Keratinocyte (primary cell): ENCODE results near the gene ARNT2. TPM values are rescaled to one million over a fixed set of nuclear protein-coding genes. Genes with fewer than 3 reads are reported as not detected.
A peak's percentile ranks its signal among the peaks of the same experiment; 100 is the strongest.

ENCODE experiments used
- DNase-seq: peaks from one replicate; pipeline ENCODE4 v3.0.0-alpha.2; 2011; ENCODE audit warnings: low read depth, missing footprints, low spot score
- FAIRE-seq: peaks from 2 replicates; lab custom pipeline; 2011; peaks lifted over from hg19 to GRCh38; lab: Jason Lieb, UNC
- H2AFZ ChIP-seq: 2 replicates; pipeline ENCODE4 v1.6.0; 2012; ENCODE audit warnings: low read length, control low read depth, inconsistent platforms; ENCODE audit not compliant: control insufficient read depth
- H3K27ac ChIP-seq: 2 replicates; pipeline ENCODE4 v1.5.1; 2011; ENCODE audit warnings: low read length; ENCODE audit not compliant: control insufficient read depth, insufficient read depth
- H3K27me3 ChIP-seq: 3 replicates; pipeline ENCODE4 v1.6.0; 2011; ENCODE audit warnings: low read length; ENCODE audit not compliant: control insufficient read depth, insufficient read depth; ENCODE audit errors: extremely low read depth
- H3K36me3 ChIP-seq, 2 experiments: 2 replicates in 1 of 2; 3 replicates in 1 of 2; pipeline ENCODE4 v1.5.1; 2011; ENCODE audit warnings: low read length in 2 of 2, mild to moderate bottlenecking in 1 of 2; ENCODE audit not compliant: control insufficient read depth in 2 of 2, insufficient read depth in 2 of 2; ENCODE audit errors: extremely low read depth in 1 of 2
- H3K4me1 ChIP-seq: 3 replicates; pipeline ENCODE4 v1.5.1; 2011; ENCODE audit warnings: low read length; ENCODE audit not compliant: control insufficient read depth, insufficient read depth; ENCODE audit errors: extremely low read depth
- H3K4me2 ChIP-seq: 3 replicates; pipeline ENCODE4 v1.6.0; 2011; ENCODE audit warnings: low read depth, low read length; ENCODE audit not compliant: control insufficient read depth, insufficient read depth; ENCODE audit errors: extremely low read depth
- H3K4me3 ChIP-seq, 3 experiments: fragments of 200-600 bp in 1 of 3; sonication (generic) in 1 of 3; 2 replicates in 2 of 3; 3 replicates in 1 of 3; pipeline ENCODE4 v1.5.1; 2011 to 2016; ENCODE audit warnings: low read length in 3 of 3, mild to moderate bottlenecking in 3 of 3, control low read depth in 2 of 3, inconsistent platforms in 1 of 3, low read depth in 1 of 3, mixed read lengths in 1 of 3, mixed run types in 1 of 3, moderate library complexity in 1 of 3; ENCODE audit not compliant: control insufficient read depth in 2 of 3, insufficient read depth in 2 of 3; ENCODE audit errors: extremely low read depth in 1 of 3
- H3K79me2 ChIP-seq: 2 replicates; pipeline ENCODE4 v1.6.0; 2012; ENCODE audit warnings: low read length; ENCODE audit not compliant: control insufficient read depth, insufficient read depth
- H3K9ac ChIP-seq: 3 replicates; pipeline ENCODE4 v1.6.0; 2011; ENCODE audit warnings: low read length; ENCODE audit not compliant: control insufficient read depth, insufficient read depth; ENCODE audit errors: extremely low read depth
- H3K9me1 ChIP-seq: 3 replicates; pipeline ENCODE4 v1.6.0; 2011; ENCODE audit warnings: low read length; ENCODE audit not compliant: control insufficient read depth, insufficient read depth; ENCODE audit errors: extremely low read depth
- H3K9me3 ChIP-seq: 2 replicates; pipeline ENCODE4 v1.5.1; 2012; ENCODE audit warnings: low read depth, low read length; ENCODE audit not compliant: control insufficient read depth
- H4K20me1 ChIP-seq: 3 replicates; pipeline ENCODE4 v1.6.0; 2011; ENCODE audit warnings: low read length; ENCODE audit not compliant: control insufficient read depth, insufficient read depth; ENCODE audit errors: extremely low read depth
- EZH2 ChIP-seq: IDR thresholded peaks from one replicate; pipeline ENCODE4 v1.6.1; 2012; ENCODE audit warnings: inconsistent platforms, mild to moderate bottlenecking, low read length, moderate library complexity
- dilution Hi-C: fragments of 300-500 bp; cut with MboI; formaldehyde crosslinking; loops from one replicate; pipeline ENCODE4 v1.7.0; 2020; ENCODE audit warnings: low sequenced_read_pairs; ENCODE audit not compliant: extremely low pct_ligation_motif_present
- polyA plus RNA-seq, 5 experiments: library from polyadenylated mRNA; depleted of rRNA in 3 of 5; stranded (reverse) in 3 of 5; stranded (forward) in 1 of 5; unstranded in 1 of 5; fragments of >200 nt; gene quantifications; 1 replicate in 1 of 5; 2 replicates in 3 of 5; 3 replicates in 1 of 5; pipeline versions ENCODE4 v1.2.1 to v1.2.3, GENCODE V29; 2011 to 2012; ENCODE audit warnings: missing spikeins in 2 of 5, low read depth in 1 of 5, low replicate concordance in 1 of 5
- TF ChIP-seq, protein P1 (sequence below), 3 experiments: IDR thresholded peaks in 1 of 3; conservative IDR thresholded peaks in 1 of 3; optimal IDR thresholded peaks in 1 of 3; 2 replicates in 2 of 3; 3 replicates in 1 of 3; pipeline versions ENCODE3 to v1.5.1; 2011; ENCODE audit warnings: low read length in 3 of 3, mild to moderate bottlenecking in 3 of 3, moderate library complexity in 2 of 3, control low read depth in 1 of 3, inconsistent platforms in 1 of 3; ENCODE audit not compliant: insufficient read depth in 2 of 3; ENCODE audit errors: extremely low read depth in 1 of 3

The ARNT2 gene
- polyA plus RNA-seq, 1 donor (not counting 4 experiments of a cell fraction or from before 2014, with no cell fraction given): 0.16 TPM

DNA sequence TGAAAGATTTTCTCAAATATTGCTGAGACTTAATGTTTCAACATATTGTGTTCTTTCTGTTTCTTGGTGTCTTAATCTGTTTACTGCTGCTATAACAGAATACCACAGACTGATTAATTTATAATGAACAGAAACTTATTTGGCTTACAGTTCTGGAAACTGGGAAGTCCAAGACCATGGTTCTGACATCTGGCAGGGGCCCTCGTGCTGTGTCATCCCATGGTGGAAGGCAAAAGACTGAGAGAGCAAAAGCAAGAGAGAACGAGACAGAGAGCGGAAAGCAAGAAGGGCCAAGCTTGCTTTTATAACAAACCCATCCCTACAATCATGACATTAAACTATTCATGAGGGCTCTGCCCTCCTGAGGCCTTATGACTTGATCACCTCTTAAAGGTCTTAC lies 88.7 kb downstream of the ARNT2 start:
- FAIRE-seq (no peak), DNase-seq (no peak)
- Histone ChIP-seq H3K4me2 (no peak overlapping the region), H3K36me3 (no peaks in the 10 kb centered on the region), H4K20me1 (no peaks in the 10 kb centered on the region), H3K4me1 (peaks cover 15% of the 10 kb centered on the region), H3K79me2 (no peaks in the 10 kb centered on the region), H3K27me3 (no peaks in the 10 kb centered on the region), H3K9me1 (no peaks in the 10 kb centered on the region), H3K9me3 (no peaks in the 10 kb centered on the region), H3K27ac (no peak overlapping the region), H3K9ac (no peak overlapping the region), H2AFZ (no peak overlapping the region), H3K4me3 (no peak overlapping the region)
- TF ChIP-seq, protein P1, sequence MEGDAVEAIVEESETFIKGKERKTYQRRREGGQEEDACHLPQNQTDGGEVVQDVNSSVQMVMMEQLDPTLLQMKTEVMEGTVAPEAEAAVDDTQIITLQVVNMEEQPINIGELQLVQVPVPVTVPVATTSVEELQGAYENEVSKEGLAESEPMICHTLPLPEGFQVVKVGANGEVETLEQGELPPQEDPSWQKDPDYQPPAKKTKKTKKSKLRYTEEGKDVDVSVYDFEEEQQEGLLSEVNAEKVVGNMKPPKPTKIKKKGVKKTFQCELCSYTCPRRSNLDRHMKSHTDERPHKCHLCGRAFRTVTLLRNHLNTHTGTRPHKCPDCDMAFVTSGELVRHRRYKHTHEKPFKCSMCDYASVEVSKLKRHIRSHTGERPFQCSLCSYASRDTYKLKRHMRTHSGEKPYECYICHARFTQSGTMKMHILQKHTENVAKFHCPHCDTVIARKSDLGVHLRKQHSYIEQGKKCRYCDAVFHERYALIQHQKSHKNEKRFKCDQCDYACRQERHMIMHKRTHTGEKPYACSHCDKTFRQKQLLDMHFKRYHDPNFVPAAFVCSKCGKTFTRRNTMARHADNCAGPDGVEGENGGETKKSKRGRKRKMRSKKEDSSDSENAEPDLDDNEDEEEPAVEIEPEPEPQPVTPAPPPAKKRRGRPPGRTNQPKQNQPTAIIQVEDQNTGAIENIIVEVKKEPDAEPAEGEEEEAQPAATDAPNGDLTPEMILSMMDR (optimal IDR thresholded peaks at IDR 0.05 in 1 of 3, IDR thresholded peaks at IDR 0.05 in 1 of 3, conservative IDR thresholded peaks at IDR 0.05 in 1 of 3; ENCODE audit: extremely low read depth in 1 of 3, insufficient read depth in 2 of 3, low read length in 3 of 3): no peak
- no peak for TF ChIP-seq EZH2
- dilution Hi-C loops: no loop called here

DNA sequence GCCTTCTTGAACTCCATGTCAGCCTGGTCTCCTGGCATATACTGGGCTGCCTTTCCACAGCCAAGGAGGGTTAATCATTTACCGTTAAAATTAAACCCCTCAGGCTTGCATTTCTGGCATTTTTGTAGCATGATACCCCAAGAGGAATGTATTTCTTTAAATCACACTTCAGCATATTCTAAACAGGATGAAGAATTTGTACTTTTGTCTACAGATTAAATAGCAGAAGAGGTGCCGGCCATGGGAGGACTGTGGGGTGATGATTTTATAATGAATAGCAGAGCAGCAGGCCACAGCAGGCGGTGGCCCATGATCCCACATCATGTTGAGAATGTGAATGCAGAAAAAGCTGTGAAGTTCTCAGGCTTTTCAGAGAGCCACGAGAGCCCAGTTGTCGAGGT lies 90.2 kb downstream of the ARNT2 start:
- H3K9me3 ChIP-seq: no peaks in the 10 kb centered on the region
- peaks cover 15% of the 10 kb centered on the region for H3K4me1 ChIP-seq
- peak; percentile 13 for DNase-seq
- no peak overlapping the region for H3K4me3 ChIP-seq
- no peaks in the 10 kb centered on the region for H3K9me1 ChIP-seq
- no peaks in the 10 kb centered on the region for H4K20me1 ChIP-seq
- FAIRE-seq: peak; percentile 72
- no peaks in the 10 kb centered on the region for H3K36me3 ChIP-seq
- TF ChIP-seq EZH2: no peak
- TF ChIP-seq, protein P1 (optimal IDR thresholded peaks at IDR 0.05 in 1 of 3, IDR thresholded peaks at IDR 0.05 in 1 of 3, conservative IDR thresholded peaks at IDR 0.05 in 1 of 3; ENCODE audit: extremely low read depth in 1 of 3, insufficient read depth in 2 of 3, low read length in 3 of 3): no peak
- H3K4me2 ChIP-seq: peak overlapping the region; percentile 13
- H3K27me3 ChIP-seq: no peaks in the 10 kb centered on the region
- dilution Hi-C loops: no loop called here
- H3K79me2 ChIP-seq: no peaks in the 10 kb centered on the region
- no peak overlapping the region for H3K9ac ChIP-seq
- H2AFZ ChIP-seq: no peak overlapping the region
- H3K27ac ChIP-seq: no peak overlapping the region
